DMS79 (cell line): ENCODE results near the gene S100A2.
"Not testable (repeated sequence)": the region's sequence is repeated elsewhere in the genome, so short reads cannot be mapped to it uniquely, and the experiment has no call there.

ENCODE experiments used
- DNase-seq: peaks from one replicate; lab custom pipeline; 2025; lab: John Stamatoyannopoulos, UW

S100A2 gene

GRCh38 chr1:153563991-153564390 is 1.7 kb downstream of the S100A2 start:
- DNase-seq: no peak

GRCh38 chr1:153563483-153563901 is 2.2 kb downstream of the S100A2 start:
- DNase-seq: no peak

- not testable (repeated sequence) for DNase-seq
Measured at GRCh38 chr1:153562021-153562420, 3.6 kb downstream of the S100A2 start.

- DNase-seq: no peak
Measured at GRCh38 chr1:153561466-153561985, 4.1 kb downstream of the S100A2 start.

- no peak for DNase-seq
Measured at GRCh38 chr1:153560771-153561465, 4.7 kb downstream of the S100A2 start.

GRCh38 chr1:153560241-153560640 is 5.4 kb downstream of the S100A2 start:
- DNase-seq: no peak

- no peak for DNase-seq
Measured at GRCh38 chr1:153557877-153558276, 7.8 kb downstream of the S100A2 start.

GRCh38 chr1:153556348-153556747 is 9.3 kb downstream of the S100A2 start:
- no peak for DNase-seq

- DNase-seq: no peak
Measured at GRCh38 chr1:153553830-153554541, 11.7 kb downstream of the S100A2 start.

- DNase-seq: no peak
Measured at GRCh38 chr1:153553096-153553495, 12.5 kb downstream of the S100A2 start.

- no peak for DNase-seq
Measured at GRCh38 chr1:153552335-153552734, 13.3 kb downstream of the S100A2 start.

- DNase-seq: no peak
Measured at GRCh38 chr1:153550827-153551500, 14.7 kb downstream of the S100A2 start.

GRCh38 chr1:153550398-153550758 is 15.3 kb downstream of the S100A2 start:
- no peak for DNase-seq

- no peak for DNase-seq
Measured at GRCh38 chr1:153549741-153550397, 15.8 kb downstream of the S100A2 start.

GRCh38 chr1:153548722-153549688 is 16.6 kb downstream of the S100A2 start, which contains the start of gene S100A3:
S100A3 (minus strand) TSS chr1:153549258; CDS start chr1:153548485, 773 bp downstream.
- DNase-seq: no peak

- DNase-seq: no peak
Measured at GRCh38 chr1:153547560-153548551, 17.8 kb downstream of the S100A2 start.

GRCh38 chr1:153546796-153547559 is 18.7 kb downstream of the S100A2 start:
- peak; percentile 75 for DNase-seq

- no peak for DNase-seq
Measured at GRCh38 chr1:153546371-153546770, 19.3 kb downstream of the S100A2 start.
